Adrenal gland (tissue), 12 donors: ENCODE results near the gene ZCCHC14. TPM values are rescaled to one million over a fixed set of nuclear protein-coding genes. Genes with fewer than 3 reads are reported as not detected.

ENCODE experiments used
- DNase-seq, 7 donors: peaks; one replicate each; pipeline ENCODE4 v3.0.0-alpha.2; 2019 to 2020
- H3K27ac ChIP-seq, 5 donors: fragments of 200-600 bp; sonication (generic) in 4 of 5; 1 replicate in 3 of 5; 2 replicates in 2 of 5; pipeline versions ENCODE4 v1.5.1 to v1.8.0; 2016 to 2020; ENCODE audit warnings: mild to moderate bottlenecking in 1 of 5
- H3K27me3 ChIP-seq: fragments of 200-600 bp; 2 replicates; pipeline ENCODE4 v1.8.0; 2021
- H3K36me3 ChIP-seq, 2 donors: fragments of 200-600 bp; replicated peaks in 1 of 2; 1 replicate in 1 of 2; 2 replicates in 1 of 2; pipeline versions ENCODE4 v1.5.1 to v1.8.0; 2018 to 2022
- H3K4me1 ChIP-seq, 2 donors: fragments of 200-600 bp; replicated peaks in 1 of 2; 1 replicate in 1 of 2; 2 replicates in 1 of 2; pipeline versions ENCODE4 v1.5.1 to v1.8.0; 2018 to 2021
- H3K4me3 ChIP-seq, 4 donors: fragments of 200-600 bp; sonication (generic) in 3 of 4; one replicate each; pipeline ENCODE4 v1.5.1; 2016 to 2018
- H3K9me3 ChIP-seq, 3 donors: fragments of 200-600 bp; sonication (generic) in 1 of 3; replicated peaks in 1 of 3; 1 replicate in 2 of 3; 2 replicates in 1 of 3; pipeline versions ENCODE4 v1.5.1 to v1.8.0; 2016 to 2021
- CTCF ChIP-seq, 6 experiments: fragments of 450-650 bp in 4 of 6; fragments of 200-600 bp in 2 of 6; sonication (generic) in 1 of 6; IDR thresholded peaks; 1 replicate in 5 of 6; 2 replicates in 1 of 6; pipeline versions ENCODE4 v1.5.1 to v1.8.0; 2016 to 2021; ENCODE audit warnings: antibody characterized with exemption in 6 of 6, mild to moderate bottlenecking in 2 of 6, moderate library complexity in 1 of 6
- POLR2A ChIP-seq, 2 donors: fragments of 450-650 bp; IDR thresholded peaks; one replicate each; pipeline ENCODE4 v1.6.1; 2017; ENCODE audit warnings: antibody characterized with exemption in 2 of 2, mild to moderate bottlenecking in 2 of 2, moderate library complexity in 1 of 2
- WGBS, 4 donors: extraction: QIAGEN DNeasy Blood & Tissue Kit in 2 of 4; methylation state at CpG; one replicate each; pipeline versions ENCODE4 v1.1.5 to v1.1.7; 2013 to 2017; 5-methylcytosine and 5-hydroxymethylcytosine counted together
- intact Hi-C, 2 donors: fragments of 100-400 bp; cut with DNase I; formaldehyde crosslinking; loops; one replicate each; pipeline versions ENCODE4 v1.14.1 to v1.15.0; 2022 to 2023
- polyA plus RNA-seq, 3 donors: library from polyadenylated mRNA; stranded (reverse); fragments of 200-250 nt in 2 of 3; fragments of 350-450 nt in 1 of 3; fragmentation: Illumina TruSeq in 1 of 3; extraction: RNeasy Lipid Tissue Mini Kit (QIAGEN cat#74804) in 1 of 3; gene quantifications; one replicate each; pipeline ENCODE4 v1.2.3, GENCODE V29; 2013 to 2014
- total RNA-seq, 9 donors: library from RNA; depleted of rRNA in 4 of 9; stranded (reverse); fragments of >200 nt in 4 of 9; fragments of 120-200 nt in 1 of 9; fragmentation: NEBNext Ultra II Directional in 1 of 9; extraction: Animal tissue kit (Norgen Biotek cat#: 25700) in 1 of 9; gene quantifications; one replicate each; pipeline versions ENCODE4 v1.1.0 to v1.2.4, GENCODE V29; 2013 to 2023
- donor health status: healthy with polysubstance abuse.
- donor health status: Bipolar disorder and iron deficiency.
- donor health status: DM: yes; HTN: yes; CAD: no.
- donor health status: DM: no; HTN: no; CAD: no.
- donor health status: DM: no; HTN: no; CAD: no.
- donor health status: DM: yes; HTN: yes; CAD: no.

Gene ZCCHC14
- total and polyA plus RNA-seq, 12 donors, result 10.6 to 49.8 (median 28.7) TPM

DNA sequence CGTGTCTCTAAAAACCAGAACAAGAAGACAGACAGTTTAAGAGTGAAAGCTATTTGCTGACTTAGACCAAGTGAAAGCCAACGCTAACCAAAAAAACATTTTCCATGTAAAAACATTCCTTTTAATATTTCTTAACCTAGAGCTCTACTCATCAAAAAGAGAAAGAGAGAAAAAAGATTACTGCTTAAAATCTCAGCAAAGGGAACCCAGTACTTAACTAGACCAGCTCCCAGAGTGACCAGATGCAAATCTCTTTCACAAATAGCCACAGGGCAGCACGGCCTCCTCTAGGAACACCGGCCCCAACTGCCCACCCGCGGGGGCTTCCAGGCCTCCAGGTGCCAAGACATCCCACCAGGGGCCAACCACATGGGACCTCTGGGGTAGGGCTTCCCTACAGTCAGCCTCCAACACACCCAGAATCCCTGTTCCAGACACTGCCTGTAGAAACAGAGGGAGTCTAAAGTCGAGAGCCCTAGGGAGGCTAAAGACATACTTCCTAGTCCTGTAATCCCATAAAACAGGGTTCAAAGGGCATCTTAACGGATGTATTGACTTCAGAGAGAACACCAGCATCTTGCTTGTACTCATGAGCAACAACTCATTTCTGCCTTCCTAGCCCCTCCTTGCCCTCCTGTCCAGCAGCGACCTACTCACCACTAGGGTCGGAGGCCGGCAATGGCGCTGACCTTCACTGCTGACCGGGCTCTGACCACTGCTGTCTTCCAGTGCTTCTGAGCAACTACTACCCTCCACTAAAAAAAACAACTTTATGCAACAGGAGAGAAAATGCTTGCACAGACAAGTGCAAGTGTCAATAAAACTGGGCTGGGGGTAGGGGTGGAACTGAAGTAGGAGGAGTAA, 21.3 kb downstream of the ZCCHC14 start:
- peak overlapping the region in 3 of 5 donors; percentile 27 to 63 (median 51) for H3K27ac ChIP-seq

GRCh38 chr16:87470332-87470731, 22.5 kb downstream of the ZCCHC14 start:
- WGBS, 4 donors, result 70 to 83% (median 78%) methylated on average over 3 of the region's 3 CpGs
- Histone ChIP-seq H3K27me3 (no peaks in the 10 kb centered on the region), H3K27ac (peak overlapping the region in 2 of 5 donors; percentile 69 to 100), H3K4me1 (peaks cover 49 to 72% of the 10 kb centered on the region in 2 donors), H3K4me3 (no peak overlapping the region), H3K9me3 (no peaks in the 10 kb centered on the region), H3K36me3 (no peaks in the 10 kb centered on the region)
- intact Hi-C loops, result no loop called here
- TF ChIP-seq POLR2A (IDR thresholded peaks at IDR 0.05) (no peak), CTCF (IDR thresholded peaks at IDR 0.05) (no peak)
- DNase-seq, result no peak

More for the DNA sequence above, 21.3 kb downstream of the ZCCHC14 start:
- Histone ChIP-seq H3K27me3 (no peaks in the 10 kb centered on the region), H3K36me3 (no peaks in the 10 kb centered on the region), H3K4me3 (no peak overlapping the region), H3K9me3 (no peaks in the 10 kb centered on the region), H3K4me1 (peaks cover 37 to 69% of the 10 kb centered on the region in 2 donors)
- intact Hi-C loops, result no loop called here
- DNase-seq, result peak in 1 of 7 donors; percentile 32
- WGBS, 4 donors, result 57 to 62% (median 60%) methylated on average over 13 of the region's 13 CpGs
- TF ChIP-seq CTCF (IDR thresholded peaks at IDR 0.05) (no peak), POLR2A (IDR thresholded peaks at IDR 0.05) (no peak)

DNA sequence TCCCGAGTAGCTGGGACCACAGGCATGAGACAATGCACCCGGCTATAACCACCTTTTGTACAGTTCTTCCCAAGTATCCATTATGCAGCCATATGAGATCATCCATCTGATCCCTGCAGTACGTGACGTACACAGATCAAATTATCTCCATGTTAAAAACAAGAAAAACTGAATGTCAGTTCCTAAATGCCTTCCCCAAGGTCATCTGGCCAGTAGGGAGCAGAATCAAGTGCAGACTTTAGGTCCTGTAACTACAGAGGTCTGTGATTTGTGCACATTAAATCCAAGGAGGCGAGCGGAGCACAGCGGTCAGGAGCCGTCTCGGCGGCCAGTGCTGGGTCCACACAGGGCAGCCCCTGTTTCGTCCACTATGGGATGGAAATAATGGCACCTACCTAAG, 23.7 kb downstream of the ZCCHC14 start:
- DNase-seq, result peak in 4 of 7 donors; percentile 31 to 66 (median 54)
- no peak for TF ChIP-seq CTCF (IDR thresholded peaks at IDR 0.05)
- peak in 1 of 2 donors; percentile 13 for TF ChIP-seq POLR2A (IDR thresholded peaks at IDR 0.05)
- no peaks in the 10 kb centered on the region for H3K9me3 ChIP-seq
- 45 to 64% (median 53%) methylated on average over 11 of the region's 11 CpGs for WGBS, 4 donors
- peaks cover 51 to 72% of the 10 kb centered on the region in 2 donors for H3K4me1 ChIP-seq
- intact Hi-C loops, result no loop called here
- H3K36me3 ChIP-seq, result no peaks in the 10 kb centered on the region
- peak overlapping the region; percentile 27 to 100 (median 69) for H3K27ac ChIP-seq
- no peak overlapping the region for H3K4me3 ChIP-seq
- H3K27me3 ChIP-seq, result no peaks in the 10 kb centered on the region

GRCh38 chr16:87468550-87468949, 24.3 kb downstream of the ZCCHC14 start:
- Histone ChIP-seq H3K27ac (peak overlapping the region in 3 of 5 donors; percentile 69 to 100 (median 73)), H3K4me1 (peaks cover 57 to 76% of the 10 kb centered on the region in 2 donors), H3K4me3 (no peak overlapping the region), H3K9me3 (no peaks in the 10 kb centered on the region), H3K36me3 (no peaks in the 10 kb centered on the region), H3K27me3 (no peaks in the 10 kb centered on the region)
- intact Hi-C loops, result no loop called here
- 67 to 71% (median 69%) methylated on average over 8 of the region's 8 CpGs for WGBS, 4 donors
- DNase-seq, result no peak
- TF ChIP-seq CTCF (IDR thresholded peaks at IDR 0.05) (no peak), POLR2A (IDR thresholded peaks at IDR 0.05) (no peak)
